HG03460 (cell line): Measurements from ENCODE around the gene AASDH.
A peak's percentile ranks its signal among the peaks of the same experiment; 100 is the strongest.

Source experiments
- ATAC-seq: cut with Tn5 transposase; IDR thresholded peaks from one replicate; pipeline ENCODE4 v1.9.1; 2021; ENCODE audit not compliant: unreplicated experiment

Gene AASDH

DNA sequence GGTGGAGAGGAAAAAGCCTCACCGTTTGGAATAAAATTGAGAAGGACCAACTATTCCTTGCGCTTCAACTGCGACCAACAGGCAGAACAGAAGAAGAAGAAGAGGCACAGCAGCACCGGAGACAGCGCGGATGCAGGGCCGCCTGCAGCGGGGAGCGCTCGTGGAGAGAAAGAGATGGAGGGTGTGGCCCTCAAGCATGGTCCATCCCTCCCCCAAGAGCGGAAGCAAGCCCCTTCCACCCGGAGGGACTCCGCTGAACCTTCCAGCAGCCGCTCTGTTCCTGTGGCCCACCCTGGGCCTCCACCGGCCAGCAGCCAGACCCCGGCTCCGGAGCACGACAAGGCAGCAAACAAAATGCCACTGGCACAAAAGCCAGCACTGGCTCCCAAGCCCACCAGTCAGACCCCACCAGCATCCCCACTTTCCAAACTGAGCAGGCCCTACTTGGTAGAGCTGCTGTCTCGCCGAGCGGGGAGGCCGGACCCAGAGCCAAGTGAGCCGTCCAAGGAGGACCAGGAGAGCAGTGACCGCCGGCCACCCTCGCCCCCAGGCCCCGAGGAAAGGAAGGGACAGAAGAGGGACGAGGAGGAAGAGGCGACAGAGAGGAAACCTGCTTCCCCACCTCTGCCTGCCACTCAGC lies 71.2 kb downstream of the AASDH start:
- ATAC-seq = no peak

GRCh38 chr4:56315543-56315942 lies 71.7 kb downstream of the AASDH start:
- no peak for ATAC-seq

DNA sequence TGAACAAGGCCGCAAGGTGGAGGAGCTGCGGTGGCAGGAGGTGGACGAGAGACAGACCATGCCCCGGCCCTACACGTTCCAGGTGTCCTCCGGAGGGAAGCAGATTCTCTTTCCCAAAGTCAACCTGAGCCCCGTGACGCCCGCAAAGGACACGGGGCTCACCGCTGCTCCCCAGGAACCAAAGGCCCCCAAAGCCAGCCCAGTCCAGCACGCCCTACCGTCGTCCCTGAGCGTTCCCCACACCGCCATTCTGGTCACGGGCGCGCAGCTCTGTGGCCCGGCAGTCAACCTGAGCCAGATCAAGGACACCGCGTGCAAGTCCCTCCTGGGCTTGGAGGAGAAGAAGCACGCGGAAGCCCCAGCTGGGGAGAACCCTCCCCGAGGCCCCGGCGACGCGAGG lies 72.2 kb downstream of the AASDH start:
- ATAC-seq = no peak

DNA sequence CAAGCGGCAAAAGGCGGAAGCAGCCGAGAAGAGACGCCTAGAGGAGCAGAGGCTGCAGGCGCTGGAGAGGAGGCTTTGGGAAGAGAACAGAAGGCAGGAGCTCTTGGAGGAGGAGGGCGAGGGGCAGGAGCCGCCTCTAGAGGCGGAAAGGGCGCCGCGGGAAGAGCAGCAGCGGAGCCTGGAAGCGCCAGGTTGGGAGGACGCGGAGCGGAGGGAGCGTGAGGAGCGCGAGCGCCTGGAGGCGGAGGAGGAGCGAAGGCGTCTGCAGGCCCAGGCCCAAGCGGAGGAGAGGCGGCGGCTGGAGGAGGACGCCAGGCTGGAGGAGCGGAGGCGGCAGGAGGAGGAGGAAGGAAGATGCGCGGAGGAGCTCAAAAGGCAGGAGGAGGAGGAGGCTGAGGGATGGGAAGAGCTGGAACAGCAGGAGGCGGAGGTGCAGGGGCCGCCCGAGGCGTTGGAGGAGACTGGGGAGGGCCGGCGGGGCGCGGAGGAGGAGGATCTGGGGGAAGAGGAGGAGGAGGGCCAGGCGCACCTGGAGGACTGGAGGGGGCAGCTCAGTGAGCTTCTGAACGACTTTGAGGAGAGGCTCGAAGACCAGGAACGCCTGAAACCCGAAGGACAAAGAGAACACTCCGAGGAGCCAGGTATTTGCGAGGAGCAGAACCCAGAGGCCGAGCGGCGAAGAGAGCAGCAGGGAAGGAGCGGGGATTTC lies 72.9 kb downstream of the AASDH start:
- ATAC-seq = no peak

GRCh38 chr4:56313132-56313531 lies 74.2 kb downstream of the AASDH start:
- no peak for ATAC-seq

GRCh38 chr4:56311299-56311975 lies 75.9 kb downstream of the AASDH start:
- no peak for ATAC-seq

GRCh38 chr4:56310401-56311125 lies 76.7 kb downstream of the AASDH start:
- no peak for ATAC-seq

DNA sequence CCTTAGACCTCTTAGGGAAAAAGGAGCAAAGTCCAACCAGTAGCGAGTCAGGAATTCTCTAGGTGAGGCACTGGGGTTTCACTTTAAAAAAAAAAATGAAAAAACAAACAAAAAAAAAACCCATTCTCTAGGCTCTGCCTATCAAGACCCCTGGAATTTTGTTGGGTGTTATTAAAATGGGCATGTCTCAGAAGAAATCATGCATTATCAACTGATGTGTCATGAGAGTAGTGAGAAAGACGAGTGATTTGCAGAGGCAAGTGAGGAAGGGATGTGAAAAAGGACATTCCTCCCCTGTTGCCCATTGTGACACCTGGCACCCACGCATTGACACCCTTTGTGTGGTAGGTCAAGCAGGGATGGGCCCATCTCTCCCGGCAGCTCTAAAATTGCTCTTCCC lies 78.9 kb downstream of the AASDH start:
- no peak for ATAC-seq

DNA sequence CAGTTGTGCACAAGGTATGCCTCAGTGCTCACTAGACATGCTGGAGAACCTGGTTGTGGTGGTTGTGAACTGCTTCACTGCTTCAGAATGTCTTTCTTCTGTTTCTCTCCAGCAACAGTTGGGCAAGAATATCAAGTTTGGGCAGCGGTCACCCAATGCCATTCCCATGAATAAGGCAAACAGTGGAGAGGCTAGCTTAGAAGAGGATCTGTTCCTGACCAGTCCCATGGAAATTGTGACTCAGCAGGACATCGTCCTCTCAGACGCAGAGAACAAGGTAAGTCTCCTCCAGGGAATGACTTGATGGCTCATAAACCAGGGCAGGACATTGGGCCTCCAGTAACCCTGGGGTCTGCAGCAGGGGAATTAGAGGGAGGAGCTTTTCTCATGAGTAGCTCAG lies 79.9 kb downstream of the AASDH start:
- no peak for ATAC-seq

DNA sequence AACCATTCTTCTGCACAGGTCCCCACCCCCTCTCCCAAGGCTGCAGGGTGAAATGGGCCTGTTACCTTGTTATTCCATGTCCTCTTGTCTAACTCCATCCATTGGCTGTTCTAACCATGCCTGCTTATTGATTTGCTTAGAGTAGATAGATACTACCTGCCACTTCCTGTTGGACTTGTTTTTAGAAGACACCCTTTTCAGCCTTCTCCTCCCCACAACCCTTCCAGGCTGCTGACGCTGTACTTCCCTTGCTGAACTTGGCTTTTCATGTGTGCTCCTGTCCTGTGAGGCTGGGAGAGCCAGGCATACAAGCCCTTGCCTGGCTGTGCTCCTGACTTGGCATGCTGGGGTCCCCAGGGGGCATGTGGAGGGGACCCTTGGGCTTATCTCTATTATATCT lies 81.9 kb downstream of the AASDH start:
- ATAC-seq = no peak

- no peak for ATAC-seq
Measured at GRCh38 chr4:56303921-56304320, 83.4 kb downstream of the AASDH start.

DNA sequence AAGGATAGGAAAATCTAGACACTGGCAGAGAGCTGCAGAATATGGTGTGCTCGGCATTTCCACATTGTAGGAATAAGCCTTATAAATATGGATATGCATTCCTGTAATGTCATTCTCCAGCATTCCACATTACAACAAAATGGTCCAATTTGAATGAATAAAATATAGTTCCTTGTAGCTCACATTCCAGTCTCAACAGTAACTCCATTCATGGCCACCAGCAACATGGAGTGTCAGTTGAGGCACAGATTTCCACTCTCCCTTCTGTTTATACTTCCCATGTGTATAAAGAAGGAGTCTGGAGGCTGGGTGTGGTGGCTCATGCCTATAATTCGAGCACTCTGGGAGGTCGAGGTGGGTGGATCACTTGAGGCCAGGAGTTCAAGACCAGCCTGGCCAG lies 84.5 kb downstream of the AASDH start:
- no peak for ATAC-seq

DNA sequence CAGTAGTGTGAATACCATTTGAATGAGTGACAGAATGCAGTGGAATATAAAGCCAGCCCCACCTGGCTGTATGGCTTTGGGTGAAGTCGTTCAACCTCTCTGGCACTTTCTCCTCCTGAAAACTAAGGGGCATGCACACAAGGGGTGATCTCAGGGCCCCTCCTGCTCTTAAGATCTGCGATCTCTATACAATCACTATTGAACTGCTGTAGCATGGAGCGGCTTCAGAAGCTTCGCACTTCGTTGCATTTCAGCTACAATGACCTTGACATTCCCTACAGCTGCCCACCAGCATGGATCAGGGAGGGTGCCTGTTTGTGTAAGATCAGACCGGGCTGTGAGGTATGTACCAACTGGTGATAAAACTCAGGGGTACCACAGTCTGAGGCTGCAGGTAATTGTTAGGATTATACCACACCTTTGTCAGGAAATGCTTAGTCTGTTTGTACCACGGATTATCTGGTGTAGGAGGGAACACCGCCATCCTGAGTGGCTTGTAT lies 85.2 kb downstream of the AASDH start:
- ATAC-seq = no peak

DNA sequence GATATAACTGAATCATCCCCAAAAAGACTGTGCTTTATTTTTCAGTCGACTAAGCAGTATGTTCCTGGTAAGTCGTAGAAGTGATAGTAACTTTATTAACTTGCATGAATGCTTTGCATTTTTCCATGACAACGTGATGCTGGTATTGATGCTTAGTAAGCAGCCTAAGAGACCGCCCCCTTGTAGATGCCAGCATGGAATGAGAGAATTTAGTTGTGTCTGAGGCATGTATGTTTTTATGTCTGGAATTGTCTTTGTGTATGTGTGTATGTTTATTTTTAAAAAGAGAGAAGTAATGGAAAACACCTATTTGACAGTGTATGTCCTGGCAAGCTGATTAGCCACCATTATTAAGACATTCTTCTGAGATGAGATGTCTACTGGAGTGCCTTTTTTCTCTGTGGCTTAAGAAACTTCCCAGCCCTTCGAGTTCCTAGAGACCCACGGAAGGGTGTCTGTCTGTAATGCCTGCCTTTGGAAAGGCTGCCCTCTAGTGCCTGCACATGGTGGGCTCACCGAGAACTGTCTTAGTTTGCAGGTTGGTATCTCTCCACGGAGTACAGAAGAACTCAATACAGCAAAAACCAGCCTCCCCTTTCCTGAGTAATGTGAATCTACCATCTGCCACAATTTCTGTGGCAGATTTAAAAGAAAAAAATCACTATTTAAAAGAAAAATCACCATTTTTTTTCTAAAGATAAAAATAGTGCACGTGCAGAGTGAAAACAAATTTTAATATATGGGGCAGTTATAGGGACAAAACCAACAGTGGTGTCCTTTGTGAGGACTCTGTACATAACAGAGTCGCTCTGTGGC lies 85.9 kb downstream of the AASDH start:
- ATAC-seq = peak; percentile 97

GRCh38 chr4:56298236-56298635 lies 89.1 kb downstream of the AASDH start:
- no peak for ATAC-seq

DNA sequence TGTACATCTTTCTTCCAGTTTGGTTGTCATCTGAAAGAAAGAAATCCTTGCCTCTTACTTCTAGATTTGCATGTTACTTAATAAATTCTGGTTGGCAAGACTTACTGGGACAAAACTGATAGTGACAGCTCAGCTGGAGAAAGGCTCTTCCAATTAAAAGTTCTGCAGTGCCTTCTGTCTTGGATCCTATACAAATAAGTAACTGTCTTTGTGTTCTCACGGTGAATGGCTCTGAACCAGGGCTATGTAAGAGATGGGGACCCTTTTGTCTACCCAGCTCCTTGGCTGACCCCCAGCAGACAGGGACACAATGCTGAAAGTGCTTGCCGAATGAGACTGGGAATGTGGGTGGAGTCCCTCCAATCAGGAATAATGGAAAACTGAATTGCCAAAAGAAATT lies 89.5 kb downstream of the AASDH start:
- ATAC-seq = no peak

DNA sequence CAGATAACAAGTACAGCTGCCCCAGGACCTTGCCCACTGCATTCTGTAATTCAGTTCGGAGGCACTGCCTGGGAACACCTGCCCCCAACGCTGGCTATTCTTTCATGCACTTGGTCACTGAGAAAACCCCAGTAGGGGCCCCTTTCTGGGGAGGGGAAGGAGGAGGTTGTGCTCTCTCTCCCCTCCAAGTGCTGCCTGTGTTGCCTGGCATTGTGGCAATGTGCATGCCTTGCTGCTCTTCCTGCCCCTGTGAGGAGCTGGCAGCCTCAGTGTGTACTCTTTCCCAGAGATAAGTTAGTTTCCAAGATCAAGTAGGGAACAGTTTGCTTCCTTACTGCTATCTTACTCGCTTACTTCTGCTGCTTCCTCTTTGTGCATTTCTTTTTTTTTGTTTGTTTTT lies 90.8 kb downstream of the AASDH start:
- ATAC-seq = no peak

DNA sequence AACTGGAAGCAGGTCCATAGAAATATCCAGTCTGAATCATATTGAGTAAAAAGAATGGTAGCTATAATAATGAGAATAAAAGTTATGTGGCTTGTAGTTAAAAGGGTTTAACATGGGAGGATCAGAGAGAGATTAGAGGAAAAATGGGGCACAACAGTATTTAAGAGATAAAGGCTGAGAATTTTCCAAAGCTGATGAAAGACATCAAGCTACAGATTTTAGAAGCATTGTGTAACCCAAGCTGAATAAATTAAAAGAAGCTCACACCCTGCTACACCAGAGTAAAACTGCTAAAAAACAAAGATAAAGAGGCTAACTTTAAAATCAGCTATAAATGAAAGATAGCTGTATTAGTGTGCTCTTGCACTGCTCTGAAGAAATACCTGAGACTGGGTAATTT lies 94.2 kb downstream of the AASDH start:
- no peak for ATAC-seq

- no peak for ATAC-seq
Measured at GRCh38 chr4:56289934-56290333, 97.4 kb downstream of the AASDH start.

DNA sequence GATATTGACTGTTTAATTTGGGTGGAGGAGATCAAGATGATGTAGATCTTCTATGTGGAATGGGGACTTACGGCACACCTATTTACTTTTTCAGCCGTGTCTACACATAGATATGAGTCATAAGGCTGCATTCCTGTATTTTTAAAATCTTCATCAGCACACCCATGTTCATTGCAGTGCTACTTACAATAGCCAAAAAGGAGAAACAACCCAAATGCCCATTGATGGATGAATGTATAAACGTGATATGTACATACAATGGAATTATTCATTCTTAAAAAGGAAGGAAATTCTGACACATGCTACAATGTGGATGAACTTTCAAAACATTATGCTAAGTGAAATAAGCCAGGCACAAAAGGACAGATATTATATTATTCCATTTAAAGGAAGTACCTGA lies 98.6 kb downstream of the AASDH start:
- ATAC-seq = no peak
